K562 (cell line): ENCODE measurements around the gene TRAP1. TPM values are rescaled to one million over a fixed set of nuclear protein-coding genes. Genes with fewer than 3 reads are reported as not detected.
A peak's percentile ranks its signal among the peaks of the same experiment; 100 is the strongest.

Experiments used
- C11orf30 ChIP-seq: fragments of 450-650 bp; IDR thresholded peaks from 2 replicates; pipeline ENCODE4 v1.6.1; 2016; ENCODE audit warnings: low read depth, mild to moderate bottlenecking
- HDAC2 ChIP-seq: fragments of 450-650 bp; IDR thresholded peaks from 2 replicates; pipeline ENCODE4 v1.6.1; 2016; ENCODE audit warnings: mild to moderate bottlenecking
- HMGN3 ChIP-seq: IDR thresholded peaks from 2 replicates; pipeline ENCODE4 v1.6.1; 2011; ENCODE audit warnings: borderline replicate concordance, low read depth, mild to moderate bottlenecking, mixed read lengths, low read length; ENCODE audit not compliant: insufficient read length; ENCODE audit errors: extremely low read depth
- OTX1 ChIP-seq: fragments of 450-650 bp; formaldehyde crosslinking; IDR thresholded peaks from 2 replicates; pipeline ENCODE4 v1.4.0; 2022; ENCODE audit warnings: mild to moderate bottlenecking
- REST ChIP-seq, 2 experiments: fragments of 450-650 bp; formaldehyde crosslinking in 1 of 2; IDR thresholded peaks; 2 replicates each; pipeline versions ENCODE4 v1.4.0 to v1.6.1; 2014 to 2020; ENCODE audit warnings: mild to moderate bottlenecking in 2 of 2, borderline replicate concordance in 1 of 2, low read depth in 1 of 2
- polyA plus RNA-seq, 8 experiments: library from polyadenylated mRNA; depleted of rRNA in 4 of 8; stranded (reverse) in 5 of 8; unstranded in 3 of 8; fragments of >200 nt; fragmentation: Nextera tagmentation in 2 of 8; fragmentation: Illumina TruSeq in 1 of 8; extraction: Ambion mirVana in 2 of 8; extraction: Trizol in 1 of 8; gene quantifications; 2 replicates each; pipeline versions ENCODE4 v1.2.1 to v1.2.3, GENCODE V29; 2011 to 2014; ENCODE audit warnings: inconsistent platforms in 1 of 8, missing spikeins in 1 of 8
- total RNA-seq, 7 experiments: library from RNA; depleted of rRNA in 6 of 7; stranded (reverse); fragments of >200 nt in 6 of 7; fragmentation: Illumina TruSeq in 2 of 7; extraction: Trizol in 2 of 7; gene quantifications; 2 replicates each; pipeline versions ENCODE4 v1.2.1 to v1.2.3, GENCODE V29; 2011 to 2021; ENCODE audit warnings: low replicate concordance in 1 of 7
- TF ChIP-seq, protein P1 (sequence below): fragments of 200-600 bp; sonication (generic); IDR thresholded peaks from one replicate; pipeline ENCODE4 v1.6.1; 2012; ENCODE audit warnings: mild to moderate bottlenecking, low read depth, low read length, inconsistent platforms

The TRAP1 gene
- total and polyA plus RNA-seq, 9 of the 15 experiments (the other 6 are each of a cell fraction or from before 2014, with no cell fraction given), result 19.1 to 436 (median 301) TPM

- TF ChIP-seq REST (IDR thresholded peaks at IDR 0.05; ENCODE audit: borderline replicate concordance) (no peak), REST (CRISPR knock-in tag; IDR thresholded peaks at IDR 0.05; ENCODE audit: low read depth) (no peak), HMGN3 (no peak), HDAC2 (no peak), C11orf30 (peak; percentile 77), OTX1 (CRISPR knock-in tag) (no peak)
- TF ChIP-seq, protein P1, sequence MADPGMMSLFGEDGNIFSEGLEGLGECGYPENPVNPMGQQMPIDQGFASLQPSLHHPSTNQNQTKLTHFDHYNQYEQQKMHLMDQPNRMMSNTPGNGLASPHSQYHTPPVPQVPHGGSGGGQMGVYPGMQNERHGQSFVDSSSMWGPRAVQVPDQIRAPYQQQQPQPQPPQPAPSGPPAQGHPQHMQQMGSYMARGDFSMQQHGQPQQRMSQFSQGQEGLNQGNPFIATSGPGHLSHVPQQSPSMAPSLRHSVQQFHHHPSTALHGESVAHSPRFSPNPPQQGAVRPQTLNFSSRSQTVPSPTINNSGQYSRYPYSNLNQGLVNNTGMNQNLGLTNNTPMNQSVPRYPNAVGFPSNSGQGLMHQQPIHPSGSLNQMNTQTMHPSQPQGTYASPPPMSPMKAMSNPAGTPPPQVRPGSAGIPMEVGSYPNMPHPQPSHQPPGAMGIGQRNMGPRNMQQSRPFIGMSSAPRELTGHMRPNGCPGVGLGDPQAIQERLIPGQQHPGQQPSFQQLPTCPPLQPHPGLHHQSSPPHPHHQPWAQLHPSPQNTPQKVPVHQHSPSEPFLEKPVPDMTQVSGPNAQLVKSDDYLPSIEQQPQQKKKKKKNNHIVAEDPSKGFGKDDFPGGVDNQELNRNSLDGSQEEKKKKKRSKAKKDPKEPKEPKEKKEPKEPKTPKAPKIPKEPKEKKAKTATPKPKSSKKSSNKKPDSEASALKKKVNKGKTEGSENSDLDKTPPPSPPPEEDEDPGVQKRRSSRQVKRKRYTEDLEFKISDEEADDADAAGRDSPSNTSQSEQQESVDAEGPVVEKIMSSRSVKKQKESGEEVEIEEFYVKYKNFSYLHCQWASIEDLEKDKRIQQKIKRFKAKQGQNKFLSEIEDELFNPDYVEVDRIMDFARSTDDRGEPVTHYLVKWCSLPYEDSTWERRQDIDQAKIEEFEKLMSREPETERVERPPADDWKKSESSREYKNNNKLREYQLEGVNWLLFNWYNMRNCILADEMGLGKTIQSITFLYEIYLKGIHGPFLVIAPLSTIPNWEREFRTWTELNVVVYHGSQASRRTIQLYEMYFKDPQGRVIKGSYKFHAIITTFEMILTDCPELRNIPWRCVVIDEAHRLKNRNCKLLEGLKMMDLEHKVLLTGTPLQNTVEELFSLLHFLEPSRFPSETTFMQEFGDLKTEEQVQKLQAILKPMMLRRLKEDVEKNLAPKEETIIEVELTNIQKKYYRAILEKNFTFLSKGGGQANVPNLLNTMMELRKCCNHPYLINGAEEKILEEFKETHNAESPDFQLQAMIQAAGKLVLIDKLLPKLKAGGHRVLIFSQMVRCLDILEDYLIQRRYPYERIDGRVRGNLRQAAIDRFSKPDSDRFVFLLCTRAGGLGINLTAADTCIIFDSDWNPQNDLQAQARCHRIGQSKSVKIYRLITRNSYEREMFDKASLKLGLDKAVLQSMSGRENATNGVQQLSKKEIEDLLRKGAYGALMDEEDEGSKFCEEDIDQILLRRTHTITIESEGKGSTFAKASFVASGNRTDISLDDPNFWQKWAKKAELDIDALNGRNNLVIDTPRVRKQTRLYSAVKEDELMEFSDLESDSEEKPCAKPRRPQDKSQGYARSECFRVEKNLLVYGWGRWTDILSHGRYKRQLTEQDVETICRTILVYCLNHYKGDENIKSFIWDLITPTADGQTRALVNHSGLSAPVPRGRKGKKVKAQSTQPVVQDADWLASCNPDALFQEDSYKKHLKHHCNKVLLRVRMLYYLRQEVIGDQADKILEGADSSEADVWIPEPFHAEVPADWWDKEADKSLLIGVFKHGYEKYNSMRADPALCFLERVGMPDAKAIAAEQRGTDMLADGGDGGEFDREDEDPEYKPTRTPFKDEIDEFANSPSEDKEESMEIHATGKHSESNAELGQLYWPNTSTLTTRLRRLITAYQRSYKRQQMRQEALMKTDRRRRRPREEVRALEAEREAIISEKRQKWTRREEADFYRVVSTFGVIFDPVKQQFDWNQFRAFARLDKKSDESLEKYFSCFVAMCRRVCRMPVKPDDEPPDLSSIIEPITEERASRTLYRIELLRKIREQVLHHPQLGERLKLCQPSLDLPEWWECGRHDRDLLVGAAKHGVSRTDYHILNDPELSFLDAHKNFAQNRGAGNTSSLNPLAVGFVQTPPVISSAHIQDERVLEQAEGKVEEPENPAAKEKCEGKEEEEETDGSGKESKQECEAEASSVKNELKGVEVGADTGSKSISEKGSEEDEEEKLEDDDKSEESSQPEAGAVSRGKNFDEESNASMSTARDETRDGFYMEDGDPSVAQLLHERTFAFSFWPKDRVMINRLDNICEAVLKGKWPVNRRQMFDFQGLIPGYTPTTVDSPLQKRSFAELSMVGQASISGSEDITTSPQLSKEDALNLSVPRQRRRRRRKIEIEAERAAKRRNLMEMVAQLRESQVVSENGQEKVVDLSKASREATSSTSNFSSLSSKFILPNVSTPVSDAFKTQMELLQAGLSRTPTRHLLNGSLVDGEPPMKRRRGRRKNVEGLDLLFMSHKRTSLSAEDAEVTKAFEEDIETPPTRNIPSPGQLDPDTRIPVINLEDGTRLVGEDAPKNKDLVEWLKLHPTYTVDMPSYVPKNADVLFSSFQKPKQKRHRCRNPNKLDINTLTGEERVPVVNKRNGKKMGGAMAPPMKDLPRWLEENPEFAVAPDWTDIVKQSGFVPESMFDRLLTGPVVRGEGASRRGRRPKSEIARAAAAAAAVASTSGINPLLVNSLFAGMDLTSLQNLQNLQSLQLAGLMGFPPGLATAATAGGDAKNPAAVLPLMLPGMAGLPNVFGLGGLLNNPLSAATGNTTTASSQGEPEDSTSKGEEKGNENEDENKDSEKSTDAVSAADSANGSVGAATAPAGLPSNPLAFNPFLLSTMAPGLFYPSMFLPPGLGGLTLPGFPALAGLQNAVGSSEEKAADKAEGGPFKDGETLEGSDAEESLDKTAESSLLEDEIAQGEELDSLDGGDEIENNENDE, result no peak
These were observed 1.9 kb downstream of the TRAP1 start (continued) for GRCh38 chr16:3715430-3715829.
